ENCODE data around the gene NEK7.
"Not testable (repeated sequence)": the region's sequence is repeated elsewhere in the genome, so short reads cannot be mapped to it uniquely, and the experiment has no call there.

NEK7 gene

DNA sequence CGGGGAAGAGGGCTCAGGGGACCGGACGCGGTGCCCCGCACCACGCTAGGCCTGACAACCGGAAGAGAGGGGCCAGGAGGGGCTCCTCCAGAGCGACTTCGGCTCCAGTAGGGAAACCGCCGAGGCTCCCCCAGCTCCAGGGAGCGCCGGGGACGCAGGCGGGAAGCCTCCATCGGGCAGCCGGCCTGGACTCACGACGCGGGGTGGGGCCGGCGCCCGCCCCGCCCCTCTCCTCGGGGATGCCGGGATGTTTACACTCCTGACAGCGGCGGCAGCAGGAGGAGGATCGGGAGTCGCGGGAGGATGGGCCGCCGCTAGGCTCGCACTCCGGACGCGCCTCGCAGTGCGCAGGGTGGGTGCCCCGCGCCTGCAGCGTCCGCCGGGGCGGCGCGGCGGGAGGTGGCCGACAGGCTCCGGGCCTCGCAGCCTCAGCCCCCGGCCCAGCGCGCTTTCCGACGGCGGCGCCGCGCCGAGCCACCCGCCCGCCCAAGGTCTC, at the start of gene NEK7:
Gene NEK7, plus strand, starts transcription at position 254 of the 496 bp plus-strand sequence. CDS start 75,583 bp downstream, outside the sequence.
- peak; percentile 91 for DNase-seq

- DNase-seq: no peak
Observed at GRCh38 chr1:198107091-198107501, 49.7 kb upstream of the NEK7 start.

DNA sequence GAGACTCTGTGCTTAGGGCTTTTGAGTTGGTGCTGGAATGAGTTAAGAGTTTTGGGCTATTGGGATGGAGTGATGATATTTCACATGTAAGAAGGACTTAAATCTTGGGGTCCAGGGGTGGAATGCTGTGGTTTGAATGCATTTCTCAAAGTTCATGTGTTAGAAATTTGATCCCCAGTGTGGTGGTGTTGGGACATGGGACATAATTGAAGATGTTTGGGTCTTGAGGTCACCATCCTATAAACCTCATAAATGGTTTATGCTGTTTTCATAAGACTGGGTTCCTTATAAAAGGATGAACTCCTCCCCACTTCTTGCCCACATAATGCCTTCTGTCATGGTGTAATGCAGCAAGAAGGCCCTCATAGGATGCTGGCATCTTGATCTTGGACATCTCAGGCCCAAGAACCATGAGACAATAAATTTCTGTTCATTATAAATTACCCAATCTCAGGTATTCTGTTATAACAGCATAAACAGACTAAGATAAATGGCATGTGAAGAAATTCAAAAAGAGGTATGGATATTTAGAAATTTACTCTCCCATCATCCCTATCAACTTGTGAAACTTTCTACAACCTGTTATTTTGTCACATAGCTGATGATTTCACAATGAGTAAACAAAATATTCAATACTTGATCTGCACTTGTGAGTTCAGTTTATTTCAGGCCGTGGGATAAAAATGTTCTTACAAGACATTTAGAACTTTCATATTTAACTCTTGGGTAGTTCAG, 48.0 kb upstream of the NEK7 start:
- DNase-seq: no peak

- DNase-seq: no peak
Observed at GRCh38 chr1:198109371-198109715, 47.5 kb upstream of the NEK7 start.

GRCh38 chr1:198113342-198113750, 43.5 kb upstream of the NEK7 start:
- no peak for DNase-seq

DNA sequence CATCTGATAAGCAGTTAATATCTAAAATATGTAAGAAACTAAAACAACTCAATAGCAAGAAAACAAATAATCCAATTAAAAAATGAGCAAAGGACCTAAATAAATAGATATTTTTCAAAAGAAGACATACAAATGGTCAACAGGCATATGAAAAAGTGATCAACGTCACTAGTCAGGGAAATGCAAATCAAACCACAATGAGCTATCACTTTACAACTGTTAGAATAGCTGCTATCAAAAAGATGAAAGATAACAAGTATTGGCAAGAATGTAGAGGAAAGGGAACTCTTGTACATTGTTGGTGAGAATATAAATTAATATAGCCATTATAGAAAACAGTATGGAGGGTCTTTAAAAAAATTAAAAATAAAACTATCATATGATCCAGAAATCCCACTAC, 40.7 kb upstream of the NEK7 start:
- no peak for DNase-seq

GRCh38 chr1:198116469-198116868, 40.3 kb upstream of the NEK7 start:
- no peak for DNase-seq

GRCh38 chr1:198117267-198117666, 39.5 kb upstream of the NEK7 start:
- DNase-seq: no peak

- DNase-seq: no peak
Observed at GRCh38 chr1:198118134-198118533, 38.7 kb upstream of the NEK7 start.

DNA sequence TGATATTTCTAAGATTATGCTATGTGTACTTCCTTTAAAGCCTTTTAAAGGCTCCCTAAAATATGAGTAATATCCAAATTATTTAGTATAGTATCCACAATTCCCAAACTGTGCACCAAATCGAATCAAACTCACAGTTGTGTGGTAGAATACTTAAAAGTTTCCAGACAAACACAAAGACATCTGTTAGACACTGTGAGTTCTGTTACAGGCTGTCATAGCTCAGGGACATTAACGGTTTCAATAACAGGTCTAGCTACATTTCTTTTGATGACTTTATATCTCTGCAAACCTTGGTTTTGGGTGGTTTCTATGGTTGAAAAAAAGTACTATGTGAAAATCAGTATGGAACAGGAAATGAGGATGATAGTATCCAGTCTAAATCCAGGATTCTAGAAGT, 36.9 kb upstream of the NEK7 start:
- DNase-seq: no peak

DNA sequence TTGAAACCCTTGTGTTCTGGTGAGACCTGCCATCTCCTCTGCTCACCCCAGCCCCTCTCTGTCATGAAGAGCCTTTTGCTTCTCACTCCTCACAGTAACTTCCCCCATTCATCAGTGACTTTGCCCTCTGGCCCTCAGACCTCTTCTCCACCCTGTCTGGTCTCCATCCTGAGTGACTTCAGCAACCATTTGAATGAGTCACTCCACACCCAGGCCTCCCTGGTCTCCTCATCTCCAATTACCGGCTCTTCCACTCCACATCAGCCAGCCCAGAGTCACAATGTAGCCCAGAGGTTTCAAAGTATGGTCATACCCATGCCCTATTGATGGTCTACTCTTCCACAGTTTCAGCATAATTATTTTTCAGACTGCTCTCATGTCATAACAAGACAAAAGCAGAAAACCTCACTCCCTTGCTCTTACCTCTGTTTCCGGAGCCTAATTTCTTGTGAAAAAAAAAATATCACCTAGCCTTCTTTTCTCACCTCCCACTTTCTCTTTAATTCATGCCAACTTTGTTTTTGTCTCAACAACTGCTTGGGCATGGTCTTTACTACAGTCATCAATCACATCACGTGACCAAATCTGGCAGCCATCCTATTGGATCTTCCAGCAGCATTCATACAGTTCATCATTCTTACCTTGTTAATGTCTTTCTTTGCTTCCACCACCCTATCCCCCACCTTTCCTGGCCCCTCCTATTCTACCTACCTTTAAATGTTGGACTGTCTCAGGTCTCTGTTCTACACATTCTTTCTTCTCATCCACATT, 35.6 kb upstream of the NEK7 start:
- DNase-seq: no peak

- no peak for DNase-seq
Observed at GRCh38 chr1:198122693-198123092, 34.1 kb upstream of the NEK7 start.

DNA sequence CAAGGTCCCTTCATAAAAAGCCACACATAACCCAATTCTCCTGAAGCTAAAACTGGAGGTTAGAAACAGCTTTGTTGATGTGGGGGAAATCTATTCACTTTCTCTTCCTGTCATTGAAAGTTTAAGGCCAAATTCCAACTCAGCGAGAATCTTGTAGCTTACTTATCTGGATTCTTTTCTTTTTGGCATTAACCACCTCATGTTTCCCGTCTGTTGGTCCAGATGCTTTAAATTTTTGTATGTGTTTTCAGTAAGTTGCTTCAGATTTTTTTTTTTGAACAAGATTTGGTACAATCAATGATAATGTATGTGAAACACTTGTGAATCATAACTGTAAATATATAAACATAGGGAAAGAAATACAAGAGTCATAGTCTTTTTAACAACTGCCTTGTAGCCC, 33.7 kb upstream of the NEK7 start:
- DNase-seq: no peak

- no peak for DNase-seq
Observed at GRCh38 chr1:198124673-198125072, 32.1 kb upstream of the NEK7 start.

GRCh38 chr1:198125995-198126735, 30.6 kb upstream of the NEK7 start:
- no peak for DNase-seq

DNA sequence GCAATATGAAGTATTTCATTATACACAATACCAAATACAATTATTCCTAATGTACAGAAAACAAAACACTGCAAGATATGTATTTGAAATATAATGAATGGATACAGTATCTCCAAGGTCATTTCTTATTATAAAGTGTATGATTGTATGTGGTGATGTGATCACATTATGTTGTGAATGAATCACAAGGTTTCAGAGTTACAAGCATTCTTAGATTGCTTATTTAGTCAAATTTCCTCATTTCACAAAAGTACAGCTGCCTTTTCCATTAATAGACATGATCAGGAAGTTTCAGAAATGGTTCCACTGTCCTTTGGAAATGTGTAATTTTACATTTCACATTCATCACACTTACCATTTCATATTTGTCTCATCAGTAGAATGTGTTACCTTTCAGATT, 28.3 kb upstream of the NEK7 start:
- no peak for DNase-seq

DNA sequence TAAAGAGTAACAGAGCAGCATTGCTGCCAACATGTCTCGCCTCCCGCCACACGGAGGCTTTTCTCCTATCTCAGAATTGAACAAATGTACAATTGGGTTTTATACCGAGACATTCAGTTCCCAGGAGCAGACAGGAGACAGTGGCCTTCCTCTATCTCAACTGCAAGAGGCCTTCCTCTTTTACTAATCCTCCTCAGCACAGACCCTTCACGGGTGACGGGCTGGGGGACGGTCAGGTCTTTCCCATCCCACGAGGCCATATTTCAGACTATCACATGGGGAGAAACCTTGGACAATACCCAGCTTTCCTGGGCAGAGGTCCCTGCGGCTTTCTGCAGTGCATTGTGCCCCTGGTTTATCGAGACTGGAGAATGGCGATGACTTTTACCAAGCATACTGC, 26.7 kb upstream of the NEK7 start:
- not testable (repeated sequence) for DNase-seq

DNA sequence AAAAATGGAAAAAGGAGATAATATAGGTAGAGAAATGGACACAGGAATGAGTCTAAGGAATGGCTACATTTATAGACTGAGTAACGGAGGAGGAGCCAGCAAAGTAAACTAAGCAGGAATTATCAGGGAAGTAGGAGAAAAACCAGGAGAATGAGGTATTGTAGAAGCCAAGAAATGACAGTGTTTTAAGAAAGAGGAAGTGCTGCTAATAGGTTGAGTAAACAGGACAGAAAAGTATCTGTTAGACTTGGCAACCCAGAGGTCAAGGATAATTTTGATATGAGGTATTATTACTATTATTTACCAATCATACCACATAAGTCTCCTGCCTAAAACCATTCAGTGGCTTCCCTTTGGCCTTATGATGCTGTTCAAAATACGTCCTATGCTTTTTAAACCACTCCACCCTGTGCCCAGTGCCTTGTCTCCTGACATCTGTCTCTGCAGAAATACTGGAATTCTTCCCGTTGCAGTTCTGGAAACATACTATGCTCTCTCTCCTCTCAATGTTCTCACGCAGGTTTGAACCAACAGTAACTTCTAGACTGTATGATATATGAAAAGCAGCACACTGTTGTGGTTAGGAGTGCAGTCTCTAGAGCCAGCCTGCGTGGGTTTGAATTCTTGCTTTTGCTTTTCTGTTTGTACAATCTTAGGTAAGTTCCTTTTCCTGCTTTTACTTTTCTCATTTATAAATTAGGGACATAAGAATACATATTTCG, 24.6 kb upstream of the NEK7 start:
- no peak for DNase-seq

DNA sequence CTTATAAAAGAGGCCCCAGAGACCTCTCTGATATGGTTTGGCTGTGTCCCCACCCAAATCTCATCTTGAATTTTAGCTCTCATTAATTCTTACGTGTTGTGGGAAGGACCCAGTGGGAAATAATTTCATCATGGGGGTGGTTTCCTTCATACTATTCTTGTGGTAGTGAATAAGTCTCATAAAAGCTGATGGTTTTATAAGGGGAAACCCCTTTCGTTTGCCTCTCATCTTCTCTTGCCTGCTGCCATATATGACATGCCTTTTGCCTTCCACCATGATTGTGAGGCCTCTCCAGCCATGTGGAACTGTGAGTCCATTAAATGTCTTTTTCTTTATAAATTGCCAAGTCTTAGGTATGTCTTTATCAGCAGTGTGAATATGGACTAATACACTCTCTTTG, 22.5 kb upstream of the NEK7 start:
- no peak for DNase-seq

DNA sequence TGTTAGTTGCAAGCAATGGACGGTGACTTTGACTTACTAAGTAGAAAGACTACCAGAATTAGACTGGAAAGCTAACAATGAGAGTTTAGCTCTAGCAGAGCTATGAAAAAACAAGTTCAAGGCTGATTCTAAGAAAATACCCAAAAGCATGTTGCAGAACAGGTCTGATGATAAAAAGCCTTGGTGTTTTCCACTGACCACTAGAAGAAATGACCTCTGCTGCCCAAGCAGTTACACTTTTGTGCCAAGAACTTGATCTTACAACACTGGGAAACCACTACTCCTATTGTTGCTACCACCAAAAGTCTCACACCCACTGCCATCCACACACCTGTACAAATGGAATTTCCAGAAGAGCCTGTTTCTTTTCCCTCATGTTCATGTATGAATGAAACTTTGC, 21.4 kb upstream of the NEK7 start:
- no peak for DNase-seq

DNA sequence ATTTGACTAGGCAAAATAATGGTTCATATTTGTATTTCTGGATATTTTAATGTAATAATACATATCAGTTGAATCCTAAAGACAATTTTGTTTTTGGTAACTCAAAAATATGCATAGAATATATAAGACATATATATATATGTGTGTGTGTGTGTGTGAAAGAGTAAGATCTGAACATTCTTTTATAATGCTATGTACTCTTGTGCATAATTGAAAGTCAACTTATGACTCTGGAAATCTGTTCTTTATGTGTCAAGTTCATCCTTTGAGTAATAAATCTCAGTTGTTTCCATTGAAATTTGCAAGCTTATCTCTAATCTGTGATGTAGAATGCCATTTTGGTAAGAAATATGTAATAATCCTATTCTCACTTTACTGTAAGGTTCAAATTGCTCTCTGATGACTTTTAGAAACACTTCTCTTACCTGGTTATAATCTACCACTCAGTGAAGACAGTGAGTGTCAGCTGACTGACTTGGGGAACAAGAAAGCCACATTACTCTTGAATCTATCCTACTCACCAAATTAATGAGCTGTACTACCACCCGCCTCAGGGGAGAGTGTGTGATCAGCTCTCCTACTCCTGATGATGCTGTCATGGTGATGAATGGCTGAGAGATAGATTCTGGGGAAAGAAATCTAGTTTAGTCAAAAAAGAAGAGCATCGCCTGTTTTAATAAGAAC, 15.0 kb upstream of the NEK7 start:
- no peak for DNase-seq

DNA sequence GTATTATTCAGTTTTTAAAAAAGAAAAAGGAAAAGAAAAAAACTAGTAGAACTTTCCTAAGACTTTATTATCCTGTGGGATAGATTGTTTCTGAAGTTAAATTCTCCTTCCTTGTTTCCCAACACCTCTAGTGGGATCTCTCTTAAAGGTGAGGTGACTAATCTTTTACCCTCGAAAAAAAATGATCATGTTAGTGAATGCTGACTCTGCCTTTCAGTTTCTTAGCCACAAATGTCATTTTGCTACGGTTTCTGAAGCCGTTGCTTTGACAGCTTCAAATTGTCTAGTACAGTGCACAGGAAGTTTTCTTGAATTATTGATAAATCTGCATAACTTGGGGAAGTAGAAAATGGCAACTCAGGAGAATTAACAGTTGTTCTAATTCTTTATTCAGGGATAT, 13.0 kb upstream of the NEK7 start:
- DNase-seq: no peak
